K562 (cell line): ENCODE measurements around the gene RPL10A. TPM values are rescaled to one million over a fixed set of nuclear protein-coding genes. Genes with fewer than 3 reads are reported as not detected.

Source experiments
- ADNP ChIP-seq: fragments of 200-800 bp; sonication (Bioruptor generic); IDR thresholded peaks from 2 replicates; pipeline ENCODE4 v1.6.1; 2016; ENCODE audit warnings: missing genetic modification characterization, missing compliant biosample characterization
- CREB1 ChIP-seq, 2 experiments: sonication (generic) in 1 of 2; formaldehyde crosslinking in 1 of 2; IDR thresholded peaks; 2 replicates each; pipeline versions ENCODE4 v1.6.1 to v1.8.0; 2012 to 2022; ENCODE audit warnings: inconsistent platforms in 1 of 2, mild to moderate bottlenecking in 1 of 2, missing genetic modification reagents in 1 of 2, moderate library complexity in 1 of 2
- FOXP1 ChIP-seq: sonication (generic); formaldehyde crosslinking; IDR thresholded peaks from 2 replicates; pipeline ENCODE4 v1.8.0; 2022; ENCODE audit warnings: mild to moderate bottlenecking, missing genetic modification reagents
- GATAD2A ChIP-seq: fragments of 450-650 bp; IDR thresholded peaks from 2 replicates; pipeline ENCODE4 v1.6.1; 2017
- KLF1 ChIP-seq: fragments of 450-650 bp; IDR thresholded peaks from 2 replicates; pipeline ENCODE4 v1.6.1; 2016; ENCODE audit warnings: missing genetic modification characterization, missing compliant biosample characterization
- MECOM ChIP-seq: fragments of 250-450 bp; sonication (Bioruptor Pico); IDR thresholded peaks from 2 replicates; pipeline ENCODE4 v1.8.0; 2022; ENCODE audit warnings: inconsistent platforms
- MEF2A ChIP-seq: IDR thresholded peaks from 2 replicates; pipeline ENCODE4 v1.6.1; 2011; ENCODE audit warnings: low read depth, mild to moderate bottlenecking, low read length, moderate library complexity; ENCODE audit not compliant: control insufficient read depth
- NFRKB ChIP-seq: fragments of 450-650 bp; IDR thresholded peaks from 2 replicates; pipeline ENCODE4 v1.6.1; 2016; ENCODE audit warnings: low read depth
- NR1H2 ChIP-seq: sonication (generic); formaldehyde crosslinking; IDR thresholded peaks from 2 replicates; pipeline ENCODE4 v1.4.0; 2020; ENCODE audit warnings: mild to moderate bottlenecking, missing genetic modification reagents
- PCBP2 ChIP-seq: fragments of 200-400 bp; formaldehyde crosslinking; IDR thresholded peaks from 2 replicates; pipeline ENCODE4 v1.6.1; 2018; ENCODE audit warnings: low read length, low read depth, mild to moderate bottlenecking, moderate library complexity; ENCODE audit not compliant: poor library complexity, severe bottlenecking
- PRPF4 ChIP-seq: fragments of 200-400 bp; formaldehyde crosslinking; IDR thresholded peaks from one replicate; pipeline ENCODE4 v1.6.1; 2017; ENCODE audit warnings: low read length, low read depth, mild to moderate bottlenecking; ENCODE audit not compliant: insufficient read depth, poor library complexity, severe bottlenecking
- SAFB ChIP-seq: fragments of 200-400 bp; formaldehyde crosslinking; IDR thresholded peaks from 2 replicates; pipeline ENCODE4 v1.6.1; 2017; ENCODE audit warnings: low read depth, low read length, borderline replicate concordance
- SMC3 ChIP-seq: conservative IDR thresholded peaks from 2 replicates; pipeline ENCODE4 v1.6.1; 2011; ENCODE audit warnings: low read depth, low read length, improper control_type of control experiment; ENCODE audit not compliant: insufficient read depth
- TFAM ChIP-seq: fragments of 250-450 bp; sonication (Bioruptor Pico); conservative IDR thresholded peaks from 2 replicates; pipeline ENCODE4 v1.5.0; 2021; ENCODE audit warnings: mild to moderate bottlenecking, moderate library complexity
- XRCC5 ChIP-seq: fragments of 200-400 bp; formaldehyde crosslinking; IDR thresholded peaks from 2 replicates; pipeline ENCODE4 v1.6.1; 2017; ENCODE audit warnings: low read depth, mild to moderate bottlenecking, low read length
- ZNF431 ChIP-seq: sonication (generic); formaldehyde crosslinking; IDR thresholded peaks from 2 replicates; pipeline ENCODE4 v1.8.0; 2022; ENCODE audit warnings: mild to moderate bottlenecking, missing genetic modification reagents
- polyA plus RNA-seq, 8 experiments: library from polyadenylated mRNA; depleted of rRNA in 4 of 8; stranded (reverse) in 5 of 8; unstranded in 3 of 8; fragments of >200 nt; fragmentation: Nextera tagmentation in 2 of 8; fragmentation: Illumina TruSeq in 1 of 8; extraction: Ambion mirVana in 2 of 8; extraction: Trizol in 1 of 8; gene quantifications; 2 replicates each; pipeline versions ENCODE4 v1.2.1 to v1.2.3, GENCODE V29; 2011 to 2014; ENCODE audit warnings: inconsistent platforms in 1 of 8, missing spikeins in 1 of 8
- total RNA-seq, 7 experiments: library from RNA; depleted of rRNA in 6 of 7; stranded (reverse); fragments of >200 nt in 6 of 7; fragmentation: Illumina TruSeq in 2 of 7; extraction: Trizol in 2 of 7; gene quantifications; 2 replicates each; pipeline versions ENCODE4 v1.2.1 to v1.2.3, GENCODE V29; 2011 to 2021; ENCODE audit warnings: low replicate concordance in 1 of 7
- TF ChIP-seq, protein P1 (sequence below): fragments of 250-450 bp; sonication (Bioruptor Pico); IDR thresholded peaks from 2 replicates; pipeline ENCODE4 v1.9.0; 2021; ENCODE audit warnings: mild to moderate bottlenecking, inconsistent platforms

RPL10A gene
- total and polyA plus RNA-seq, 9 of the 15 experiments (the other 6 are each of a cell fraction or from before 2014, with no cell fraction given): 1,589 to 3,237 (median 2,116) TPM

DNA sequence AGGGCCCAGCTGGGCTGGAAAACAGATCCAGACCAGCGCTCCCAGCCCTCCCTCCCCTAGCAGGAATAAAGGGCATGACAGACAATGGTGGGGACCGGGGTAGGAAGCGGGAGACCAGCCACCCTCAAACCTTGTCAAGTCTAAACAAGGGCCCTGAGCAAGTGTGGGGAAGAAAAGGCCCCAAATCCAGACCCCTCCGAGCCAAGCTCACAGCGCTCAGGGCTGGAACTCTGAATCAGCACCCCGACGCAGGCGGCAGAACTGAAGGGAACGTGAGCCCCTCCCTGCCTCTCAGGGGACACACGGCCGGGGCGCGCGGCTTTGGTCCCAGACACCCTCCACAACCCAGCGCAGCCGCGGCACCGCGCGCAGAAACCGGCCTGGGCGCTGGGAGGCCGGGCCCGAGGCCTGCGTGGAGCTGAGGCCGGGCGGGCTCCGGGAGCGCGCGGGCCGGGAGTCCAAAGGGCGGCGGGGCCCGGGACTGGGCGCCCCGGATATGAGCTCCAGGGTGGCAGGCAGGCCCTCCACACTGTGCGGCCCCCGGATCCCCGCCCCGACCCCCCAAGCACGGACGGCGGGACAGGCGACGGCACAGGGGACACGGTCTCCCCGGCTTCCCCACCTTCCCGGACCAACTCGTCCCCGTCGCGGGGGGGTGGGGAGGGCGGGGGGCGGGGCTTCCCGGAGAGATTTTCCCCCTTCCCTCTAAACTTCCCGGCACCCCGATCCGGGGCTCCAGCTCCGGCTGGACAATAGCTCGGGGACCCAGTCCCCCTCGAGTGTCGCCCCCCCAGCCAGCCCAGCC lies 28.0 kb downstream of the RPL10A start (continued):
- TF ChIP-seq SMC3: 0 out of 2 replicates have a peak, but pooled peaks have one; percentile 6
- 0 out of 2 replicates have a peak, but pooled peaks have one; percentile 19 for TF ChIP-seq FOXP1 (CRISPR knock-in tag)
- TF ChIP-seq, protein P1, sequence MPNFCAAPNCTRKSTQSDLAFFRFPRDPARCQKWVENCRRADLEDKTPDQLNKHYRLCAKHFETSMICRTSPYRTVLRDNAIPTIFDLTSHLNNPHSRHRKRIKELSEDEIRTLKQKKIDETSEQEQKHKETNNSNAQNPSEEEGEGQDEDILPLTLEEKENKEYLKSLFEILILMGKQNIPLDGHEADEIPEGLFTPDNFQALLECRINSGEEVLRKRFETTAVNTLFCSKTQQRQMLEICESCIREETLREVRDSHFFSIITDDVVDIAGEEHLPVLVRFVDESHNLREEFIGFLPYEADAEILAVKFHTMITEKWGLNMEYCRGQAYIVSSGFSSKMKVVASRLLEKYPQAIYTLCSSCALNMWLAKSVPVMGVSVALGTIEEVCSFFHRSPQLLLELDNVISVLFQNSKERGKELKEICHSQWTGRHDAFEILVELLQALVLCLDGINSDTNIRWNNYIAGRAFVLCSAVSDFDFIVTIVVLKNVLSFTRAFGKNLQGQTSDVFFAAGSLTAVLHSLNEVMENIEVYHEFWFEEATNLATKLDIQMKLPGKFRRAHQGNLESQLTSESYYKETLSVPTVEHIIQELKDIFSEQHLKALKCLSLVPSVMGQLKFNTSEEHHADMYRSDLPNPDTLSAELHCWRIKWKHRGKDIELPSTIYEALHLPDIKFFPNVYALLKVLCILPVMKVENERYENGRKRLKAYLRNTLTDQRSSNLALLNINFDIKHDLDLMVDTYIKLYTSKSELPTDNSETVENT (CRISPR knock-in tag): peak; percentile 33; the same call in 1 of the 2 replicates
- TF ChIP-seq PRPF4: no peak
- TF ChIP-seq MECOM: no peak
- no peak for TF ChIP-seq TFAM
- TF ChIP-seq ZNF431: no peak
- TF ChIP-seq GATAD2A: no peak
- TF ChIP-seq ADNP (tag): no peak
- TF ChIP-seq KLF1 (tag): no peak
- TF ChIP-seq NFRKB: no peak
- peak; percentile 34; the same call in 1 of the 2 replicates for TF ChIP-seq SAFB
- no peak for TF ChIP-seq NR1H2 (CRISPR knock-in tag)
- TF ChIP-seq XRCC5: 0 out of 2 replicates have a peak, but pooled peaks have one; percentile 26
- TF ChIP-seq PCBP2: no peak
- TF ChIP-seq MEF2A: no peak
- TF ChIP-seq CREB1 (IDR thresholded peaks at IDR 0.05): no peak
- TF ChIP-seq CREB1 (CRISPR knock-in tag; IDR thresholded peaks at IDR 0.05): peak; percentile 42; the same call in 1 of the 2 replicates
